Hematopoietic multipotent progenitor cell (in vitro differentiated cells): Measurements from ENCODE around the gene MIGA2. TPM values are rescaled to one million over a fixed set of nuclear protein-coding genes. Genes with fewer than 3 reads are reported as not detected.

Source experiments
- DNase-seq, 3 donors: peaks; one replicate each; pipeline ENCODE4 v3.0.0-alpha.2; 2011 to 2015; ENCODE audit warnings: low read depth in 2 of 3, low spot score in 2 of 3
- total RNA-seq: library from RNA; depleted of rRNA; stranded (reverse); fragments of >200 nt; gene quantifications from one replicate; pipeline ENCODE4 v1.2.3, GENCODE V29; 2012

Gene MIGA2
- total RNA-seq, 1 donor: 49.0 TPM

DNA sequence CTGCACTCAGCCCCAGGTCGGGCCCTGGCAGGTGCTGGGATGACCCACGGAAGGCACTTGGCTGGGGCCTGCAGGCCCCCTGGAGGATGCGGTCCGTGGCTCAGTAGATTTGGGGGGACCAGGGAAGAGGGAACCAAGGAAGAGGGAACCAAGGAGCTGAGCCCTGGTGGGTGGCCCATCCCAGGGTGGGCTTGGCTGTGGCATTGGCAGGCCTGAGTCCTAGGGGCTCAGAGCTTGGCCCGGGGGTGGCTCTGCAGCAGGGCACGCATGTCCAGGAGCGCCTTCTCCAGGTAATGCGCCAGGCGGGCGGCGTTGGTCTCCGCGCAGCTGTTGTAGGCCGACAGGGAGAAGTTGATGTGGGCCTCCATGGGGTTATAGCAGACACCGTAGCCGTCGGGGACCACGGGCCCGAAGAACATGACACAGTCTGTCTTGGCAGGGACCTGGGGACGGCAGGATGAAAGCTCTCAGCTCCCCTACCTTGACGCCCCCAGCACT, 58.8 kb downstream of the MIGA2 start:
- no peak for DNase-seq

DNA sequence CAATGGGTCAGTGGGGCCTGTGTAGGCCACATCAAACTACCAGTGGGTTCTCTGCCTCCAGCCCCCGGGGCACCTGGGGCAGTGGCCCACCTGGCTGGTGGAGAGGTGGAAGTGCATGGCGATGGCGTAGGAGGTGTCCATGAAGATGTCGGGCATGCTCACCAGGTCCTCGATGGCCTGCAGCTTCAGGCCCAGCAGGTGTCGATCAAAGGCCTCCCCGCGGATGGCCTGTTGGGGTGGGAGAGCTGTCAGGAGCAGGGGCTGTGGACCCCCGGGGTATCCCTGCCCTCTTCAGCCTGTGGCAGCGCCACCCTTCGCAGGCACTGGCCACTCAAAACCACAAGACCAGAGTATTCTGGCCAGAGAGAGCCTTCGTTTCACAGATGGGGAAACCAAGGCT, 59.5 kb downstream of the MIGA2 start:
- DNase-seq: no peak

DNA sequence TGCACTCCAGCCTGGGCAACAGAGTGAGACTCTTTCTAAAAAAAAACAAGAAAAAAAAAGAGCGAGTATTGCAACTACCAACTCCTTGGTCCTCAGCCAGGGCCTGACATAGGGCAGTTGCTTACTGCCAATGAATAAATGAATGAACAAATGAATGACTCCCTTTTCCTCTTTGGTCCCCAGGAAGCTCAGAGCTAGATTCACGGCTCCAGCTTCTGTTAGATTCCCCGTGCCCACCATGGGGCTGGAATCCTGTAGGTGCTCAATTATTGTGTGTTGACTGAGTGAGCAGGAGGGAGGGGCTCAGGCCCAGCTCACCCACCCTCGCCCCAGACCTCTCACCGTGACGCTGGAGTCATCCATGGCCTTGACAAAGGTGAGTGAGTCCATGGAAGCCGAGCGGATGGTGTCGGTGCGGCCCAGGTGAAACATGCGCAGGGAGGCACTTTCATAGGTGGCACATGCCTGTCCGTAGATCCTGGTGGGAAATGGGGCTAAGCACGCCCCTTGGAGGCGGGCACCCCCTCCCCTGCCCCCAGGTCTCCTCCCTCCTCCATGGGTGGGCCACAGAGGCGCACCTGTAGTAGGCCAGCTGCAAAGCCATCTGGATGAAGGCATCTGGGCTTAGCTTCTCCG, 61.4 kb downstream of the MIGA2 start:
- DNase-seq: no peak

DNA sequence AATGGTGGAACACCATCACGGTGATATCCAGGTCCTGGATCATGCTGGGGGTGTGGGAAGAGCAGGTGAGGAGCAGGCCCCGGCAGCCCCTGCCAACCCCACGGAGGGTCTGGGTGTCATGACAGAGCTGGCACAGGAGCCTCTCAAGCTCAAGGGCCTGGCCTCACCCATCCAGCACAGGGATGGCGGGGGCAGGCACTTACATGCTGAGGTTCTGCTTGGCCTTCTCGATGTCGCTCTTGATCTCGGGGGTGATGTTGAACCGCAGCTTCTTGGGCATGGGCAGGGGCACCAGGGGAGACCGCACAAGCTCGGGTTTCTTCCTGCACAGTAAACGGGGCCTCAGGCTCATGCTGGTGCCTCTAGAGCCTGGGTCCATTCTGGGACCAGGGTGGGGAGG, 61.9 kb downstream of the MIGA2 start:
- no peak for DNase-seq

DNA sequence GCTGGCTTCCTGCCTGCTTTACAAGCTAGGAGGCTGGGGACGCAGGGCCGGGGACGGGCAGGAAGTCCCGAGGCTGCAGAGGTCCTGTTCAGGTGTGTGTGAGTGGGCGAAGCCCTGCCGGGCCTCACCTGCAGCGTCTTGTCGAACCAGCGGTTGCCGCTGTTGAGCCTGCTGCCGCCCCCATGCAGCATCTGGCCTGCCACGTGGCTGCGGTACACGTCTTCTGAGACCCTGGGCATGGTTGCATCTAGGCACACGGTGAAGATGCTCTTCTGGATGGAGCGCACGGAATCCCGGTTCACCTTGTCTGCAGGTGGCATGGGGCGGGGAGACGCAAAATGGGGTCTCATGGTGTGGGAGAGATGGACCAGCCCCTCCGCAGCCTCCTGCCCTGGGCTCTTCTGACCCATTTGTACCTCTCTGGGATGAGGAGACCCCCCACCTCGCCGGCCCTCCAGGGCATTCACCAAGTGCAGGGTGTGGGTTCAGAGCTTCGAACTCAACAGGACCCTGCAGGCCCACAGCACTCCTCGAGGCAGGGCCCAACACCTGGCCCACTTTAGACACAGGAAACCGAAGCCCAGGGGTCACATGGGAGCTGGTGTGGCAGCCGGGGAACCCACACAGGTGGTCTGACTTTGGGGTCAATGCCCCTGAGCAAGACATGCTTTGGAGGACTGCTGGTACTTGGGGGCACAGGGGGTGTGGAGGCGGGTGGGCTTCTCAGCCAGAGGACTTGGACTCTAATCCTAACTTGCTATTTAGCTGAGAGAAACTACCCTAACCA, 64.2 kb downstream of the MIGA2 start:
- DNase-seq: no peak

DNA sequence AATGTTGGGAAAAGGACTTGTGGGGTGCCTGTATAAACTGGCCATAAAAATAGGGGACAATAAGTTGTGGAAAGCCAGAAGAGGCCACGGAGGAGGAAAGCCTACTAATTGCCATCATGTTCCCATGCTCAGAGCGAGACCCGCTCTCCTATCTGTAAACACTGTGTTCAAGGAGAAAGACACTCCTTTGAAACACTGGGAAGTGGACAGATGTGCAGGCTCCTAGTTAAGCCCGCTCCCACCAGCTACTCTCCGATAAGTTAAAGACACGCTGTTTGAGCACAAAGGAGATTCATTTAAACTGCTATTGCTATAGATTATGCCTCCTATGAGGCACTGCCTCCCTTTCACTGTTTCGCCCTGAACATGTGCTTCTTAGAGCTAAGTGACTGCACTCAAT, 64.9 kb downstream of the MIGA2 start:
- no peak for DNase-seq

DNA sequence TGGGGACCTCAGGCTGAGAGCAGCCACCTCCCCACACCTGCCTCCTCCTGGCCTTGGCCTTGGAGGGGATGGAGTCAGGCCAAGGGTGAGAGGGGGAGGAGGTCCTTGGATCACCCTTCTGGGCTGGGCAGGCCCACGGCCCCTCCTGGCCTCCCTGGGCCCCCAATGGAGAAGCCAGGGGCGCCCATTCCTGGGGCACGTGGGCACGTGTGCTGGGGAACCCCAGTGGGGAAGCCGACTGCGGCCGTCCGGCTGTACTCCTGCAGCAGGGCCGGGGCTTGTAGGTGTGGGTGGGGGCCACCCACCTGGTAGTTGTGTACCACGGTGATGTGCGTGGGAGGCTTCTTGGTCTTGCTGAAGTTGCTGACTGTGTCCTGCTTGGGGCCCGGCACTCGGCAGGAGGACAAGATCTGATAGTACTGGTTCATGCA, 65.7 kb downstream of the MIGA2 start:
- no peak for DNase-seq

DNA sequence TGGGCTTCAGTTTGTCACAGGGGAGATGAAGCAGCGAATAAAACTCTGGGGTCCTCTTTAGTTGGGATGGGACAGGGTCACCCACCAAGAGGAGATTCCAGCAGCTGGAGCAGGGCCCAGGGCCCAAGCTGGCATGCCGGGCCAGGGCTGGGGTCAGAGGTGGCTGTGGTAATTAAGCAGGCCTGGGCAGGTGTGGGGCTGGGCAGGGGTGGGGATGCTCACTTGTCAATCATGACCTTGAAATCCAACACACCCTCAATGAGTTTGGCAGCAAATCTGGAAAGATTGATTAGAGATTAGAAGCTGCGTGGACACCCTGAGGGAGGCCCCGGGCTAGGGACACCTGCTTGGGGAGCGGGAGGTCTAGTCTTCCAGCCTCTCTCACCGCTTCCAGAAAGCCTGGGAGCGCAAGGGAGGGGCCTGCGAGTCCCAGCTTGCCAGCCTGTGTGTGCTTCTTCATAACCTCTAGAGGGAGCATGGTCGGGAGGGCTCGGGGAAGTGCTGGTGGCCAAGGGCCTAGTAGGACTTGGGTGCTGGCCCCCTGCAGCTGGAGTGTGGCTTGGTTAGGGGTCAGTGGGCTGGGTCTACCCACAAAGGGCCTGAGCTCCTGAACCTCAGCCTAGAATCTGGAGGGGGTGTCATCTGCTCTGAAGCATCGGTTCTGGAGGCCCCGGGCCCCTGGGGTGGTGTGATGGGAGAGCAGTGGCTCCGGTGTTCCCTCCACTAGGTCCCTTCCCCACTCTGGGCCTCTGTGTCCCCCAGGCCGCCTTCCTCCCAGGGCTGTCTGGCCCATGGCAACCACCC, 66.6 kb downstream of the MIGA2 start:
- DNase-seq: peak in 2 of 3 donors; percentile 39 to 53

DNA sequence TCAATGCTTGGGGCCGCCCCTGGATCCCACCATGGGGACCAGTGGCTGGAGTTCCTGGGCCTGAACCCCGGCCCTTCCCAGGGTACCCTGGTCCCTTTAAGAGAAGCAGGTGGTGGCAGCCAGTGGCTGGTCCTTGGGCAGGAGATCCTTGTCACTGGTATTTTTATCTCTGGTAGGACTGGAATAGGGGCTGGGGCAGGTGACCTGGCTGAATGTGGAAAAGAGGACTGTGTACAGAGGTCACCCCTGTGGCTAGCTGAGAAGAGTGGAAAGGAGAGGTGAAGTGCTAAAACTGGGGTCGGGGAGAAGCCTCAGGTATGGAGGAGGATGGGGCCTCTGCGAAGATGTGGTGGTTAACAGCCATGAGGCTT, 67.2 kb downstream of the MIGA2 start:
- DNase-seq: no peak

DNA sequence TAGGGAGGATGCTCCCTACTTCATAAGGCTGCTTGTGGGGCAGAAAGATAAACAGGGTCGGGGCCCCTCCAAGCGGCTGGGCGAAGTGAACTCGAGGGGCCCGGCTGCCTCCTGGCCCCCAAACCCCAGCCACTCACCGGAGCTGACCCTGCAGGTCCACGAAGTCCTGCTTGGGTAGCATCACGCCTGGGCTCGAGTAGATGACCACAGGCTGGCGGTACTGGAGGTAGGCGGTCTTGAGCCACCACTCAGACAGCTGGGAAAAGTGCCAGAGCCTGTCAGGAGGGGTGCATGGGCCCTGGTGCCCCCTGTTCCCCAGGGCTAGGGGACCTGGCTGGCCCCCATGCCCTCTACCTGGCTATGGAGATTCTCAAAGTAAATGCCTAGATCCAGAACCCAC, 67.6 kb downstream of the MIGA2 start:
- no peak for DNase-seq

DNA sequence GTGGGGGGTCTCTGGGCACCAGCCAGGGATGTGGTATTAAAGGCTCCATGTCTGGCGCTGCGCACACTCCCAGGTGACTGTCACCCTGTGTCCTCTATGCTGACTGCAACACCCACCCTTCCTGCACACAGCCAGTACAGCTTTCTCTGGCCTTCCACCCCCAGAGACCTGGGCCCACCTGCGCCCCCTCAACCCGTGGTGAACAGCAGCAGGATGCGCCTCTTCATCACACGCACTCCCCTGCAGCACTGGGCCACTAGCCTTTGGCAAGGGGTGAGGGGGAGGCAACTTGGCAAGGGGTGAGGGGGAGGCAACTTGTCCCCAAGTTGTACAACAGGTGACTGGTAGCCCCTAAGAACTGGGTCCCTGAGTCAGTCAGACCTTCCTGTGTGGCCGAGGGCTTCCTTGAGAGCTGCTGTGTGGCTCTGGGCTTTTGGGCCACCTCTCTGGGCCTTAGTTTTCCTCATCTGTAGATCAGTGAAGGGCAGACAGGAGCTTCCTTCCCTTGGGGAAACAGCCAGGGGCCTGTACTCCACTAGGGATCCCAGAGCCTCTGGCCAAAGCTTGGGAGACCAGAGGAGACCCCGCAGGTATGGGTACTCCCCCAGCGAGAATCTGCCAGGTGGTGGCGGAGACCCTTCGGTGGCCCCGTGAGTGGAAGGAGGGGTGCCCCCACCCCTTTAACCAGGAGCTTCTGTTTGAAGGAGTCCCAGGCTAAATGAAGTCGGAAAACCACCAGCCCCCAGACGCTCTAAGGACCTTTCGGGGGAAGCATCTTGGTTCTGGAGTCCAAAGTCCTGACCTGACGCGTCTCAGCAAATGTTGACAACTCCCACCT, 69.7 kb downstream of the MIGA2 start:
- no peak for DNase-seq

DNA sequence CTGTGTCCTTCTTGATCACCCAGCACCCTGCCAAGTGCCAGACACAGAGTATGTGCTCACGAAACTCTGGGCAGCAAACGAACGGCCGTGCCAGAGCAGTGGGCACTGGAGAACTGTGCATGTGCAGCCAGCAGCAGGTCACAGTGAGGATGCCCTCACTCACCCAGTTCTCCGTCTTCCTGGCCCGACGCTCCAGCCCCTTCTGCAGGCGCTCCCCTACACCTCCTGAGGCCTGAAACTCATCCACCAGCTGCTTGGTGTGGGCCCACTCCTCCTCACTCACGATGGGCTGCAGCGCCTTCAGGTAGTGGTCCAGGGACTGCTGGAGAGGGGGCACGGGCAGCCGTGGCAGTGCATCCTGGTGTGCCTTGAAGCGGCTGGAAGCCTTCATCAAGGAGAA, 71.2 kb downstream of the MIGA2 start:
- DNase-seq: no peak

DNA sequence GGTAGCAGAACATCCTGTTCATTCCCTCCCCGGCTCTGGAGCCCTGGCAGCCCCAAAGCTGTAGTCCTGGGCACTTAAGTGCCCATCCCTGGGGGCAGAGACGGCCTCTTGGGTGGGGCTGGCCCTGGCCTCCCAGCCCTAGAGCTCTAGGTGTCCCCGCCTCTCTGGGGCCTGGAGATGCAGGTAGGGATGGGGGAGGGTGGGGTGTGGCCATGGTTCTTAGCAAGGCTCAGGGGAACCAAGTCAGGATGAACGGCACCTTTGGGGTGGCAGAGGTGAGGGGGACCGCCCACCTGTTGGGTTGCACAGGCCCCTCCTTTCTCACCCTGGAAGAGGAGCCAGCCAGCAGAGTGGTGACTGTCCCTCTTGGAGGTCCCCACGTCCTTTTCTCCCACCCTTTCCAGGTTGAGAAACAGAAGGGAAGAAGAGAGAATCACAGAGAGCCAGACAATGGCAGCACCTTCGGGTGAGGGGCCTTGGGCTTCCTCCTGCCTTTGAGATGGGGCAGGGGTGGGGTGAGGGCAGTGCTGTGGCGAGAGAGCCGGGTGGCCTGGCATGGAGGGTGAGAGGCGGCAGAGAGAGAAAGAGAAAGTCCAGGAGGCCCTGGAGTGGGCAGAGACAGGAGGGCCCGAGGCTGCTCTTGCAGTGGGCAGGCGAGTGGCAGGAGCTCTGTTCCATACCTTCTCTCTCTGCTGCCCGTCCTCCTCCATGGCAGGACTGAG, 71.8 kb downstream of the MIGA2 start:
- no peak for DNase-seq

DNA sequence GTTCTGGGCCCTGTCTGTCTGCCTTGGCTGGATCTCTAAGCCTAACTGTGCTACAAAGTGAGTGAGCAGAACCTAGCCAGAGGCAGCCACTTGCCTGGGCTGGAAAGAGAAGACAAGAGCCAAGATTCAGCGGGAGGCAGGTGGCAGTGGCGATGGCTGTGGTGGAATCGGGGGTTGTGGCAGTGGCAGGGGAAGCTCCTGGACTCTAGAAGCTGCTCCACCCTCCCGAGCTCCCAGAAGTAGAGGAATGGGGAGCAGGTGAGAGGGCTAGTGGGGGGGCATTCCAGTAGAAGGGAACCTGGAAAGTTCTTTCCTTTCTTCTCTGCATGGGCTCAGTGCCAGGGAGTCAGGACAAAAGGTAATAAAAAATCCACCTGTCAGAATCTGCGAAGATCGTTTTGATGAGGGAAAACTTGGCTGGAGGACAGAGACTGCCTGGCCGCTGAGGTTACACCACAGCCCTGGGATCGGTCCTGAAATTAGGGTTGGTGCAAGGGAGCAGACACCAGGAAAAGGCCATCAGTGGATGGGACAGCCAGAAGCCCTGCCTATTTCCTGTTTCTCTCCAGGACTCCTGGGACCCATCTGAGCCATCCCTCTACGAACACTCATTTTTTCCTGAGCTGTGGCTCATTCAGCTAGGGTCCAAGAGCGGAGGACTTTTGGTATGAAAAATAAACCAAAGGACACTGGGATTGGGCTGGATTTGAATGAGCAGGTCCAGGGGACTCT, 72.5 kb downstream of the MIGA2 start:
- no peak for DNase-seq

DNA sequence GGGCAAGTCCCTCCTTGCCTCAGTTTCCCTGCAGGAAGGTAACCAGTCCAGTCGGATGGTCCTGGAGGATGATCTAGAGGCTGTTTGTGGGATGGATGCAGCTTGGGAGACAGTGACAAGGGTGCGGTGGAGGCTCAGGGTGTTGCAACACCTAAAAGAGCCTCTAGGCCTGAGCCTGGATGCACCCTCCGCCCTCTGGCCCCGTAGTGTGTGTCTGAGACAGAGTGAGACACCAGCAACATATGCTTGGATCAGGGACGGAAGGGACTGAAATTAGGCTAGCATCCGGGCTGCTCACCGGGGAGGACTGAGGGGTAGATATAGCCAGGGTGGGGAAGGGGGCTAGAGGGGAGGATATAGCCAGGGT, 73.1 kb downstream of the MIGA2 start:
- peak in 2 of 3 donors; percentile 22 to 42 for DNase-seq

DNA sequence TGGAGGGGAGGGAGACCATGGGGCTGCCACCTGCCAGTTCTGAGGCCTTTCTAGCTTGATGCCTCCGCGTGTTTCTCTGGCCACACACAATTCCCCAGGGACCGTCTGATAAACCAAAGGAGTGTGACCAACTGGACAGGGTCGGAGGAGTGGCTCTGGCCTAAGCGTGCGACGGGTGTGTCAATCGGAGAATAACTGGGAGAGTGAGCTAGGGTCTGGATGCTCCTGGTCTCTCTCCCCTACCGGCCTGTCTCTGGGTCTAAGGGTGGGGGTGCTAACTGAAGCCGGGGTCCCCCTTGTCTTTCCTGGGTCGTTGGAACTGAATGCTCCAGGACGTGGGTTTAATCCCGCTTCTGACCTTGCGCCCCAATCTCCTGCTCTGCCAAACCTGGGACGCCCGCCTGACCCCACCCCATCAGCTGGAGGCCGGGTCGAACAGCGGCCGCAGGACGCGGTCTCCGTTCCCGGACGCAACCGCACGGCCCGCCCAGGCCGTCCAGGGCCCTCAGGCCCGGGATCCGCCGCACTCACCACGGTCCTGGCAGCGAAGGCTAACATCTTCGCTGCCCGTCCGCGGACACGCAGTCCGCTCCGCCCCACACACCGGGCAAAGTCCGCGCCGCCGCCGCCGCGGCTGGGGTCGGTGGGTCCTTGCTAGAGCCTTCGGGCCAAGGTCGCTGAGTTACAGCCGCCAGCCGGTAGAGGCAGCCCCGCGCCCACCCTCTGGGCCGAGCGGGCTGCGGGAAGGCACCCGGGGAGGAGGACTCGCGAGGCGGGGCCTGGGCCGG, 73.7 kb downstream of the MIGA2 start:
- DNase-seq: peak in 1 of 3 donors; percentile 3

DNA sequence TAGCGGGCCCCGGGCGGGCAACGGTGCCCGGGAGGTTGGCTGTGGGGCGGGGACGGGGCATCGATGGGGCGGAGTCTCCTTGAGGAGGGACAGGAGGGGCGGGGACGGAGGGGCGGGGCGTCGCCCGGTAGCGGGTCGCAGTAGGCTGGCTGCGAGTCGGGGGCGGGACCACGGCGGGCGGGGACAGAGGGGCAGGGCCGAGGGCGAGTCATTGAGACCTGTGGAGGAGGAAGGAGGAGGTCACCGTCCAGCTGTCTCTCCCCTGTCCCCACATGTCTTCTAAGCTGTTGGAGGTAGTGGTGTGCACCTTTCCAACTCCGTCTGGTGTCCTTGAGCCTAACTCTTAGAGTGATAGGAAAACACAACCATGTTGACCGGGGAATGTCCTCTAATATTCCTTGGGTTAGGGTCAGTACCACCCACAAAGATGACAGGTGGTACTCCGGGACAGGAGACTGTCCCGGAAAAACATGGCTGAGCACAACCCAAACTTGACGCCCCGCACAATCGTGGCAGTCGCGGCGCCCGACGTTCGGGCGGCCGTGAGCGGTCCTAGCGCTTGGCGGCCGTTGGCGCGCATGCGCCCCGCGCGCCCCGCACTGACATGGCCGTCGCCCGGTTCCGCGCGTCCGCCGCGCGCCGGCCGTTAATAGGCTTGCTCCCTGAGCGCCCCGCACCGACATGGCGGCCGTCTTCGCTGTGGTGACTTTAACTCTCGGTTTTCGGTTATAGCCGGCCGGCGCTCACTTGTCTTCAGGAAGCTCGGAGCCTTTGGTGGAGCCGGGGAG, 74.5 kb downstream of the MIGA2 start, which contains the start of the genes CRAT and PTPA:
TSS of gene CRAT (minus strand) at position 54 of the 788 bp plus-strand sequence. CDS start 284 bp downstream, outside the sequence.
TSS of gene PTPA (plus strand) at position 676 of the 788 bp plus-strand sequence. CDS start 186 bp downstream, outside the sequence.
- peak; percentile 88 to 96 (median 95) for DNase-seq
